GM13977 (cell line): ENCODE results near the gene FOXJ2.
"Not testable (repeated sequence)": the region's sequence is repeated elsewhere in the genome, so short reads cannot be mapped to it uniquely, and the experiment has no call there.

Experiments
- DNase-seq: peaks from one replicate; pipeline ENCODE4 v3.0.0; 2012; ENCODE audit warnings: low spot score
- in situ Hi-C: fragments of 300-500 bp; cut with MboI; formaldehyde crosslinking; loops from one replicate; pipeline ENCODE4 v1.12.0; 2022; ENCODE audit warnings: low sequenced_read_pairs, low pct_unique_long_range_greater_than_20kb, mixed read lengths, inconsistent platforms; ENCODE audit not compliant: unreplicated experiment
- TF ChIP-seq, protein P1 (sequence below): IDR thresholded peaks from 2 replicates; pipeline ENCODE4 v1.5.1; 2012; ENCODE audit warnings: mild to moderate bottlenecking, control low read depth; ENCODE audit not compliant: insufficient read depth; ENCODE audit errors: extremely low read depth, missing control alignments

Gene FOXJ2

DNA sequence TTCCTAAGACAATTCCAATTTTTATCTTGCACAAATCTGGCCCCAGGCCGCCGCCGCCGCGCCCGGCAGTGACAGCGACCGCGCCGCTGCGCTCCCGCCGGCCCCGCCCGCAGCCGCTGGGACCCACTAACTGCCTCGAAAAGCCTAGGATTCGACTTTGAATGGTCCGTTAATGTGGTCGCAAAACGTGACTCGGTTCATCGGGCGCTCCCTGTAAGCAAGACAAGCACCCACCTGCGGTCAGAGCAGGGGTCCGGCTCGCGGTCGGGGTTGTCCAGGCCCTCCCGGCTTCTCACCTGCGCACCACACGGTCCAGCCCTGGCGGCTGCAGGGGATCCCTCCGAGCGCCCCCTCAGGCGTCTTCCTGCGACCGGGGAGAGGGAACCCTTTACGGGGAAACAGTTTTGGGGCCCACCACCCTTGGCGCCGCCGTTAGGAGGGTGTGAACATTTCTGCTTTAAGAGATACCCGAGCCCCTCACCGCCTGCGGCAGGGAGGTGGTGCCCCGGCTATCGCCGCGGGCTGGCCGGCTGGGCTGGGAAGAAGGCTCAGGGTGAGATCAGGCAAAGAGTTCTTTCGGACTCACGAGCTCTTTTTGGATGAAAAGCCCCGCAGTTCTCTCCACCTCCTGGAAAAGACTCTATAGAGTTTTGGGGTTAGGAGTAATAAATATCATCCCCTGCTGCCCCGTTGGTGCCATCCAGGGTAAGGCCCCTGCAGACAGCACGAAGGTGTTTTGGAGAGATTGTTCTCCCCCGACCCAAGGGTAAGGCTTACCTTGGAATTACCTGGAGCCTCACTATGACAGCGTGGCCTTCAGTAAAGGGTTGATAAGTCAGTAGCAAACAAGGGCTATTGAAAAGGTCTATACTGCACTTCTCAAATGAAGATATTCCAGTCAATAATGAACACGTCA lies 13.6 kb upstream of the FOXJ2 start:
- TF ChIP-seq, protein P1, sequence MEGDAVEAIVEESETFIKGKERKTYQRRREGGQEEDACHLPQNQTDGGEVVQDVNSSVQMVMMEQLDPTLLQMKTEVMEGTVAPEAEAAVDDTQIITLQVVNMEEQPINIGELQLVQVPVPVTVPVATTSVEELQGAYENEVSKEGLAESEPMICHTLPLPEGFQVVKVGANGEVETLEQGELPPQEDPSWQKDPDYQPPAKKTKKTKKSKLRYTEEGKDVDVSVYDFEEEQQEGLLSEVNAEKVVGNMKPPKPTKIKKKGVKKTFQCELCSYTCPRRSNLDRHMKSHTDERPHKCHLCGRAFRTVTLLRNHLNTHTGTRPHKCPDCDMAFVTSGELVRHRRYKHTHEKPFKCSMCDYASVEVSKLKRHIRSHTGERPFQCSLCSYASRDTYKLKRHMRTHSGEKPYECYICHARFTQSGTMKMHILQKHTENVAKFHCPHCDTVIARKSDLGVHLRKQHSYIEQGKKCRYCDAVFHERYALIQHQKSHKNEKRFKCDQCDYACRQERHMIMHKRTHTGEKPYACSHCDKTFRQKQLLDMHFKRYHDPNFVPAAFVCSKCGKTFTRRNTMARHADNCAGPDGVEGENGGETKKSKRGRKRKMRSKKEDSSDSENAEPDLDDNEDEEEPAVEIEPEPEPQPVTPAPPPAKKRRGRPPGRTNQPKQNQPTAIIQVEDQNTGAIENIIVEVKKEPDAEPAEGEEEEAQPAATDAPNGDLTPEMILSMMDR, result no peak
- in situ Hi-C loops, result no loop called here
- peak; percentile 53 for DNase-seq

DNA sequence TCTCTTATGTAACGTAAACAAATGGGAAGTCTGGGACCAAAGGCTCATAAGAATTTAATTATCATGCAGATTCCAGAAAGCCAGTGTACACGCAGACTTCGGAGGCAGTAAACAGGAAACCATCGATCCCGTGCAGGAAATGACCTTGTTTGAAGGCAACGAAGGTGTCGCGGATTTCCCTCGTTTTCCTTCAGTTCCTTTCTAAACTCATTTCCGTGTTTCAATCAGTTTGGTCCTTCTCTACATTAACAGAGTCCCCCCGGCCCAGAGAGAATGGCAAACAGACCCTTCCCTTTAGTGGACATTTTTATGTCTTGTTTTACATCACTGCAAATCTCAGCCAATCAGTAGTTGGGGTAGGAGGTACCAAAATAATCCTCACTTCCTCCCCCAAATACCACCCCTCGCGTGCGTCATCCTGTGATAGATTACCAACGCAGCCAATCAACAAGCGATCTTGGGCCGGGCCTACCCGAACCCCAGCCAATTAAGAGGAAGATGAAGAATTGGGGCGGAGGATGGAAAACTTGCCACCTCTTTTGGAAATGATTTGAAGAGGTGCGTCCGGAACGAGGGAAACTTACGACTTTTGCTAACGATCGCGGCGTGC lies 6.1 kb upstream of the FOXJ2 start:
- DNase-seq, result peak; percentile 97
- TF ChIP-seq, protein P1, result no peak
- in situ Hi-C loops, result no loop called here

DNA sequence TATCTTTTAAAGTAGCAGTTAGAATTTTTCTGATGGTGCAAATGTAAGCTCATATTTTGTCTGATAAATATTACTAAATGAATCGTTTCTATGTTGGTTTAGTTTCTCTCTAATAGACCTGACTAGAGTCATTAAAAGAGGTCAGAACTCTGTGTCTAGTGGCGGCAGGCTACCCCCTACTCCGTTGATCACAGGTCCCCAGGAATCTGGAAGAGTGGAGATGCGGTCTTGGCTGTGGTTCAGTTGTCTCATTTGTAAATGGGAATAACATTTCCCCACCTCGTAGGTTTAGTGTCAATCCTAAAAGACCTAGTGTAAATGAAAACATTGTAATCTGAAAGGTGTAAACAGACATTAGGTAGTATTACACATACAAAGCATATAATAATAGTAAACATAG lies 4.7 kb upstream of the FOXJ2 start:
- TF ChIP-seq, protein P1, result no peak
- no peak for DNase-seq
- in situ Hi-C loops, result no loop called here

DNA sequence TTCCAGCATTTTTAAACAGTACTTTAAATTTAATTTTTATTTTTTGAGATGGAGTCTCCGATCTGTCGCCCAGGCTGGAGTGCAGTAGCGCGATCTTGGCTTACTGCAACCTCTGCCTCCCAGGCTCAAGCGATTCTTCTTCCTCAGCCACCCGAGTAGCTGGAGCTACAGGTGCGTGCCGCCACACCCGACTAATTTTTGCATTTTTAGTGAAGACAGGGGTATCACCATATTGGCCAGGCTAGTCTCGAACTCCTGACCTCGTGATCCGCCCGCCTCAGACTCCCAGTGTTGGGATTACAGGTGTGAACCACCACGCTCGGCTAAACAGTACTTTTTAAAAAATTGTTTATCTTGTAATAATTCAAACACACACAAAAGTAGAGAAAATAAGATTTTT lies 4.2 kb upstream of the FOXJ2 start:
- in situ Hi-C loops, result no loop called here

DNA sequence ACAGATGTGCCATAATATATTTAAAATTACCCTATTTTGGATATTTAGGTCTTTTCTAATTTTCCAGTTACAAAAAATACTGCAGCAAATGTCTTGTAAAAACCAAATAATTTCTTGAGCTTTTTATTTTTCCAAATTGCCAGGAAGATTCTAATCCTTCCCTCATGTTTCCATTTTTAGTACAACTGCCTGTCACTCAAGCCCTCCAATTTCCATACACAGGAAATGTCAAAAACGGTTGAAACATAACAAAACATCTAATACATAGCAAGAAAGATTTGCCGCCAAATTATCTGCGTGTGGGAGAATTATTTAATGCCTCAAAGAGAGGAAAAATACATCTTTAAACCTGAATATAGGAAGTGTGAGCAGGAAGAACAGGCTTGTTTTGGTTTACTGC lies 2.3 kb upstream of the FOXJ2 start:
- in situ Hi-C loops, result no loop called here
- TF ChIP-seq, protein P1, result no peak
- DNase-seq, result no peak

More for the DNA sequence above, 4.2 kb upstream of the FOXJ2 start:
- no peak for DNase-seq
- TF ChIP-seq, protein P1, result no peak

DNA sequence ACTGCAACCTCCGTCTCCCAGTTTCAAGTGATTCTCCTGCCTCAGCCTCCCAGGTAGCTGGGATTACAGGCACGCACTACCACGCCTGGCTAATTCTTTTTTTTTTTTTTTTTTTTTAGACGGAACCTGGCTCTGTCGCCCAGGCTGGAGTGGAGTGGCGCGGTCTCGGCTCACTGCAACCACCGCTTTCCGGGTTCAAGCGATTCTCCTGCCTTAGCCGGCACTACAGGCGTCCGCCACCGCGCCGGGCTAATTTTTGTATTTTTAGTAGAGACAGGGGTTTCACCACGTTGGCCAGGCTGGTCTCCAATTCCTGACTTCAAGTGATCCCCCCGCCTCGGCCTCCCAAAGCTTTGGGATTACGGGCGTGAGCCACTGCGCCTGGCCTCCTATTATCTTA lies 1.5 kb upstream of the FOXJ2 start:
- in situ Hi-C loops, DNase-seq: not testable (repeated sequence)

DNA sequence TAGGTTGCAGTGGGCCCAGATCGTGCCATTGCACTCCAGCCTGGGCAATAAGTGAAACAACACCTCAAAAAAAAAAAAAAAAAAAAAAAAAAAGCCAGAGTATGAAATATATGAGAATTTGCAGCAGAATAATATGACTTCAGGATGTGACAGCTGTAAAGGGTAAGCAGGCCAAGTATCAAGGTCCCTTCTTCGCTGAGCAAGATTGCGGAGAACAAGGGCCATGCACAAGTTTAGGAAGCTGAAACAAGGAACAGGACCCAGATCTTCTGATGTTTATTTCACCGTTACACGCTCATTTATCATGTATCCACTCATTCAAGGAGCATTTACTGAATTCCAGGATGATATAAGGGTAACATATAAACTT lies 659 bp upstream of the FOXJ2 start:
- no peak for DNase-seq
- in situ Hi-C loops, result no loop called here
- TF ChIP-seq, protein P1, result no peak
